D721Med (cell line): ENCODE measurements around the gene DMRTB1.
A peak's percentile ranks its signal among the peaks of the same experiment; 100 is the strongest.

Experiments used
- DNase-seq: peaks from one replicate; pipeline ENCODE4 v3.0.0; 2011; ENCODE audit warnings: low spot score; ENCODE audit not compliant: insufficient read length
- FAIRE-seq: peaks from 2 replicates; lab custom pipeline; 2011; peaks lifted over from hg19 to GRCh38; lab: Jason Lieb, UNC
- CTCF ChIP-seq: IDR thresholded peaks from 2 replicates; pipeline ENCODE4 v1.5.1; 2012; ENCODE audit warnings: mild to moderate bottlenecking, control low read depth; ENCODE audit not compliant: insufficient read depth; ENCODE audit errors: missing control alignments

Gene DMRTB1

GRCh38 chr1:53502641-53503432 lies 43.6 kb downstream of the DMRTB1 start:
- peak; percentile 61 for DNase-seq
- no peak for FAIRE-seq
- TF ChIP-seq CTCF = no peak

- FAIRE-seq = no peak
- no peak for DNase-seq
- TF ChIP-seq CTCF = peak; percentile 20
Measured at GRCh38 chr1:53503433-53504217, 44.4 kb downstream of the DMRTB1 start.

- no peak for TF ChIP-seq CTCF
- no peak for DNase-seq
Measured at GRCh38 chr1:53504901-53505300, 45.7 kb downstream of the DMRTB1 start.

GRCh38 chr1:53505401-53505800 lies 46.2 kb downstream of the DMRTB1 start:
- no peak for TF ChIP-seq CTCF
- FAIRE-seq = no peak
- DNase-seq = no peak

More at GRCh38 chr1:53504901-53505300, 45.7 kb downstream of the DMRTB1 start:
- no peak for FAIRE-seq

- DNase-seq = no peak
- no peak for TF ChIP-seq CTCF
- FAIRE-seq = no peak
Measured at GRCh38 chr1:53505891-53506290, 46.7 kb downstream of the DMRTB1 start.

GRCh38 chr1:53506355-53507050 lies 47.3 kb downstream of the DMRTB1 start:
- FAIRE-seq (no peak), DNase-seq (no peak)
- no peak for TF ChIP-seq CTCF
